ENCODE measurements around the gene C1QA. TPM values are rescaled to one million over a fixed set of nuclear protein-coding genes. Genes with fewer than 3 reads are reported as not detected.

C1QA gene
- total RNA-seq, 4 donors from 2014 or later: 11.7 to 49.4 (median 28.1) TPM

GRCh38 chr1:22680726-22681125 lies 44.3 kb downstream of the C1QA start:
- 43 to 49% methylated on average over 9 of the region's 9 CpGs for WGBS, 2 donors
- H3K4me3 ChIP-seq (ENCODE audit: low read depth, poor library complexity, severe bottlenecking): no peak overlapping the region
- no peak for DNase-seq (ENCODE audit: low spot score in 2 of 2)
- intact Hi-C loops (cut with DNase I; ENCODE audit: low total_unique reads): no loop called here
- TF ChIP-seq CTCF (IDR thresholded peaks at IDR 0.05): no peak
- no peak for TF ChIP-seq POLR2A (IDR thresholded peaks at IDR 0.05)

- intact Hi-C loops (cut with DNase I; ENCODE audit: low total_unique reads): no loop called here
- 69 to 73% methylated on average over 15 of the region's 15 CpGs for WGBS, 2 donors
- H3K4me3 ChIP-seq (ENCODE audit: low read depth, poor library complexity, severe bottlenecking): no peak overlapping the region
- TF ChIP-seq CTCF (IDR thresholded peaks at IDR 0.05) (no peak), POLR2A (IDR thresholded peaks at IDR 0.05) (no peak)
- no peak for DNase-seq (ENCODE audit: low spot score in 2 of 2)
Measured at GRCh38 chr1:22681556-22682276, 45.3 kb downstream of the C1QA start.

GRCh38 chr1:22683547-22683946 lies 47.1 kb downstream of the C1QA start:
- intact Hi-C loops (cut with DNase I; ENCODE audit: low total_unique reads): no loop called here
- TF ChIP-seq POLR2A (IDR thresholded peaks at IDR 0.05) (no peak), CTCF (IDR thresholded peaks at IDR 0.05) (no peak)
- no peak overlapping the region for H3K4me3 ChIP-seq (ENCODE audit: low read depth, poor library complexity, severe bottlenecking)
- DNase-seq (ENCODE audit: low spot score in 2 of 2): no peak
- 47 to 65% methylated on average over 1 of the region's 1 CpG for WGBS, 2 donors

- 43 to 50% methylated on average over 10 of the region's 10 CpGs for WGBS, 2 donors
- H3K4me3 ChIP-seq (ENCODE audit: low read depth, poor library complexity, severe bottlenecking): no peak overlapping the region
- TF ChIP-seq POLR2A (IDR thresholded peaks at IDR 0.05): no peak
- no peak for TF ChIP-seq CTCF (IDR thresholded peaks at IDR 0.05)
- intact Hi-C loops (cut with DNase I; ENCODE audit: low total_unique reads): no loop called here
- no peak for DNase-seq (ENCODE audit: low spot score in 2 of 2)
Measured at GRCh38 chr1:22685591-22686059, 49.2 kb downstream of the C1QA start.

- TF ChIP-seq CTCF (IDR thresholded peaks at IDR 0.05) (no peak), POLR2A (IDR thresholded peaks at IDR 0.05) (no peak)
- H3K4me3 ChIP-seq (ENCODE audit: low read depth, poor library complexity, severe bottlenecking): no peak overlapping the region
- no peak for DNase-seq (ENCODE audit: low spot score in 2 of 2)
- intact Hi-C loops (cut with DNase I; ENCODE audit: low total_unique reads): no loop called here
- WGBS, 2 donors: 85 to 100% methylated on average over 2 of the region's 2 CpGs
Measured at GRCh38 chr1:22687191-22687590, 50.8 kb downstream of the C1QA start.

- no peak overlapping the region for H3K4me3 ChIP-seq (ENCODE audit: low read depth, poor library complexity, severe bottlenecking)
- no peak for DNase-seq (ENCODE audit: low spot score in 2 of 2)
- intact Hi-C loops (cut with DNase I; ENCODE audit: low total_unique reads): no loop called here
- TF ChIP-seq CTCF (IDR thresholded peaks at IDR 0.05) (no peak), POLR2A (IDR thresholded peaks at IDR 0.05) (no peak)
Measured at GRCh38 chr1:22688466-22688865, 52.0 kb downstream of the C1QA start.
